ENCODE data around the gene MVP.

GRCh38 chr16:29848420-29849297, 28.4 kb downstream of the MVP start:
- TF ChIP-seq, protein P1, sequence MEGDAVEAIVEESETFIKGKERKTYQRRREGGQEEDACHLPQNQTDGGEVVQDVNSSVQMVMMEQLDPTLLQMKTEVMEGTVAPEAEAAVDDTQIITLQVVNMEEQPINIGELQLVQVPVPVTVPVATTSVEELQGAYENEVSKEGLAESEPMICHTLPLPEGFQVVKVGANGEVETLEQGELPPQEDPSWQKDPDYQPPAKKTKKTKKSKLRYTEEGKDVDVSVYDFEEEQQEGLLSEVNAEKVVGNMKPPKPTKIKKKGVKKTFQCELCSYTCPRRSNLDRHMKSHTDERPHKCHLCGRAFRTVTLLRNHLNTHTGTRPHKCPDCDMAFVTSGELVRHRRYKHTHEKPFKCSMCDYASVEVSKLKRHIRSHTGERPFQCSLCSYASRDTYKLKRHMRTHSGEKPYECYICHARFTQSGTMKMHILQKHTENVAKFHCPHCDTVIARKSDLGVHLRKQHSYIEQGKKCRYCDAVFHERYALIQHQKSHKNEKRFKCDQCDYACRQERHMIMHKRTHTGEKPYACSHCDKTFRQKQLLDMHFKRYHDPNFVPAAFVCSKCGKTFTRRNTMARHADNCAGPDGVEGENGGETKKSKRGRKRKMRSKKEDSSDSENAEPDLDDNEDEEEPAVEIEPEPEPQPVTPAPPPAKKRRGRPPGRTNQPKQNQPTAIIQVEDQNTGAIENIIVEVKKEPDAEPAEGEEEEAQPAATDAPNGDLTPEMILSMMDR (IDR thresholded peaks at IDR 0.05), result peak; percentile 62 to 72 (median 70)
- TF ChIP-seq POLR2AphosphoS5 (IDR thresholded peaks at IDR 0.05; ENCODE audit: insufficient read depth in 1 of 2, low read depth in 1 of 2) (peak in 1 of 2 donors; percentile 37), POLR2A (IDR thresholded peaks at IDR 0.05) (no peak)
